Measurements from ENCODE around the gene CALML3. TPM values are rescaled to one million over a fixed set of nuclear protein-coding genes. Genes with fewer than 3 reads are reported as not detected.

CALML3 gene
- total RNA-seq, 1 experiment from 2014 or later, result not detected

GRCh38 chr10:5560817-5561703 lies 36.3 kb downstream of the CALML3 start:
- in situ Hi-C loops (cut with HindIII; ENCODE audit: low sequenced_read_pairs), result no loop called here
- DNase-seq (ENCODE audit: low spot score), result no peak

- in situ Hi-C loops (cut with HindIII; ENCODE audit: low sequenced_read_pairs), result no loop called here
- DNase-seq (ENCODE audit: low spot score), result no peak
Observed at GRCh38 chr10:5561704-5562645, 37.2 kb downstream of the CALML3 start.

DNA sequence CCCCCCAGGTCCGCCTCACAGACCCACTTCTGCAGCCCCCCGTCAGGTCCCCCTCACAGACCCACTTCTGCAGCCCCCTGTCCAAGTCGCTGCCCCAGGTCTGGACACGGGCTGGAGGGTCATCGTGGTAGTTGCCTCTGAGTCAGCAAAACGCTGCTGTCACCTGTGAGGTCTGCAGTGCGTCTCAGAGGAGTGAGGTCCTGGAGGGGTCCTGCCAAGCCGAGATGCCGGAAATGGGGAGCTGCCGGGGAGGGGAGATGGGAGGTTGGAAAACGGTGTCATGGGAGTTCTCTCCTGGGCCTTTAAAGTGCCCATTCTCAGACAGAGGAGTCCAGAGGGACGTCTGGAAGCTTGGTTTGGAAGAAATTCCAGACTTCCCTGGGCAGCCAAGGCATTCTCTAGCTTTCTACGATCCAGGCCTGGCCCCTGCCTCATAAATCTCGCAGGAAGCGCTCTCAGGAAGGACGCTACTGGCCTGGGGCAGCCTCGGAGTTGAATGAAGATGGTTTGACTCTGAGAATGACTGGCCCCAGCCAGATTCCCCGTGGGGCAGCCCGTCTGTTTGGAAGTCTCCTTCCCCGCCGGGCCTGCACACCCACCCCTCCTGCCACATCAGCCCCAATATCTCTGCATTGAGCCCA lies 38.7 kb downstream of the CALML3 start:
- DNase-seq (ENCODE audit: low spot score), result no peak
- in situ Hi-C loops (cut with HindIII; ENCODE audit: low sequenced_read_pairs), result no loop called here

GRCh38 chr10:5563991-5564536 lies 39.3 kb downstream of the CALML3 start:
- no peak for DNase-seq (ENCODE audit: low spot score)
- in situ Hi-C loops (cut with HindIII; ENCODE audit: low sequenced_read_pairs), result no loop called here

DNA sequence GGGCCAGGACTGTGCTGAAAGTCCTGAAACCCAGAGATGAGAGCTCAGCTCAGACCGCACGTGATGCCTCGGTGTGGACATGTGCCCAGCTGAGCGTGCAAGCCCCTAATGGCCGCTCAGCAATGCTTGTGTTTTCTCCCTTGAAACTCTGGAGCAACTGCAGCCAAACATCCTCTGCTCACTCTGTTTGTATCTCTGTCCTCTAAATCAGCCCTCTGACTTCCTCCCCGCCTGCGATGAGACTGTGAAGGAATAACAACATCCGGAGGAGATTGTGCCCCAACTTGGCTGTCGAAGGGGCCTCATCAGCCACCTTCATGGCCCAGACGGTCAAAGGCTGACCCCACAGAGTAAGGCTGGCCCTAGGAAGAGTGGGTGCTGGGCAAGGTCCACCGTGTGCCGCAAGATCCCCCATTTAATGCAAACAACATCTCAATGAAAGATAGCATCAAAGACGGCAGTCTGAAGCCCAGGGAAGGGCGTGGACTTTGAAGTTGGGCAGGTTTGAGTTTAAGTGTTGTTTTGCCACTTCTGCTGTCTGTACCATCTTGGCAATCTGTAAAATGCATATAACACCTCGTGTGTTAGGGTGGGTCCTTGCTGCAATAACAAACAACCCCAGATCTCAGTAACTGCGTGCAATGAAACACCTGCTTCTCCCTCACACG lies 39.9 kb downstream of the CALML3 start:
- no peak for DNase-seq (ENCODE audit: low spot score)
- in situ Hi-C loops (cut with HindIII; ENCODE audit: low sequenced_read_pairs), result no loop called here

DNA sequence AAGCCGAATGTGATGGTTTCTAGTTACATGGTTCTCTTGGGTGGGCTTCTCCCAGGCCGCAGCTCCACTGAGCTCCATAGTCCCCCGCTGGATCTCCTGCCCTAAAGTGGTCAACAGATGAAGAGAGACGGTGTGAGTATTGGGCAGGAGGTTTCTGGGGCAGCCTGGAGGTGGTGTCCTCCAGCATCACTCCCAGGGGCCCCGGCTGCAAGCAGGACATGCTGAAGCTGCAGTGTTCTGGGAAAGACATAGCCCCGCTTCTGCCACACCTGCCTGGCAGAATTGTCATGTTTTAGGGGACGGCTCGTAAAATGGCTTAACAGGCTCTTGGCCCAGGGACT lies 40.4 kb downstream of the CALML3 start:
- no peak for DNase-seq (ENCODE audit: low spot score)
- in situ Hi-C loops (cut with HindIII; ENCODE audit: low sequenced_read_pairs), result no loop called here

GRCh38 chr10:5565671-5566581 lies 41.2 kb downstream of the CALML3 start:
- in situ Hi-C loops (cut with HindIII; ENCODE audit: low sequenced_read_pairs), result no loop called here
- no peak for DNase-seq (ENCODE audit: low spot score)

- in situ Hi-C loops (cut with HindIII; ENCODE audit: low sequenced_read_pairs), result no loop called here
Observed at GRCh38 chr10:5566614-5567013, 41.9 kb downstream of the CALML3 start.

GRCh38 chr10:5567477-5567876 lies 42.7 kb downstream of the CALML3 start:
- in situ Hi-C loops (cut with HindIII; ENCODE audit: low sequenced_read_pairs), result no loop called here
- DNase-seq (ENCODE audit: low spot score), result no peak

More at GRCh38 chr10:5566614-5567013, 41.9 kb downstream of the CALML3 start:
- DNase-seq (ENCODE audit: low spot score), result no peak

- in situ Hi-C loops (cut with HindIII; ENCODE audit: low sequenced_read_pairs), result no loop called here
- no peak for DNase-seq (ENCODE audit: low spot score)
Observed at GRCh38 chr10:5568984-5569383, 44.2 kb downstream of the CALML3 start.

DNA sequence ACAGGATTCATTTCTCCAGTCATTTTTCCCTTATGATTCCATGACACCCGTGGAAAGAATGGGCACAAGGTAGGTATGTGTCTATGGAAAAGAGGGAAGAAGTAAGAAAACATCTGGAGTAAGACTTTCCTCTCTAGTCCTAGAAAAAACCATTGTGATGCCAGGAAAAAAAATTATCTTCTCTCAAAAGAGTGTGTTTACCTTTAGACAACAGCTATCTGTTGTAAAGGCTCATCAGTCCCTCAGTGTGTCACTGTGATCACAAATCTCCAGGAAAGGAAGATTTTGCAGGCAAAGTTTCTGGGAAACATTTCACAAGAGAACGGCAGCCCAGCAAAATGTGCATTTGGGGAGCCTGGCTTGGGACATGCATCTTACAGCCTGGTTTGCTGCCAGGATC lies 44.8 kb downstream of the CALML3 start:
- in situ Hi-C loops (cut with HindIII; ENCODE audit: low sequenced_read_pairs), result no loop called here
- DNase-seq (ENCODE audit: low spot score), result no peak

GRCh38 chr10:5570007-5570655 lies 45.4 kb downstream of the CALML3 start:
- in situ Hi-C loops (cut with HindIII; ENCODE audit: low sequenced_read_pairs), result no loop called here

GRCh38 chr10:5570979-5571810 lies 46.4 kb downstream of the CALML3 start:
- no peak for DNase-seq (ENCODE audit: low spot score)
- in situ Hi-C loops (cut with HindIII; ENCODE audit: low sequenced_read_pairs), result no loop called here

More at GRCh38 chr10:5570007-5570655, 45.4 kb downstream of the CALML3 start:
- no peak for DNase-seq (ENCODE audit: low spot score)

- DNase-seq (ENCODE audit: low spot score), result no peak
- in situ Hi-C loops (cut with HindIII; ENCODE audit: low sequenced_read_pairs), result no loop called here
Observed at GRCh38 chr10:5571826-5572225, 47.1 kb downstream of the CALML3 start.

GRCh38 chr10:5573319-5573950 lies 48.7 kb downstream of the CALML3 start:
- no peak for DNase-seq (ENCODE audit: low spot score)
- in situ Hi-C loops (cut with HindIII; ENCODE audit: low sequenced_read_pairs), result no loop called here

DNA sequence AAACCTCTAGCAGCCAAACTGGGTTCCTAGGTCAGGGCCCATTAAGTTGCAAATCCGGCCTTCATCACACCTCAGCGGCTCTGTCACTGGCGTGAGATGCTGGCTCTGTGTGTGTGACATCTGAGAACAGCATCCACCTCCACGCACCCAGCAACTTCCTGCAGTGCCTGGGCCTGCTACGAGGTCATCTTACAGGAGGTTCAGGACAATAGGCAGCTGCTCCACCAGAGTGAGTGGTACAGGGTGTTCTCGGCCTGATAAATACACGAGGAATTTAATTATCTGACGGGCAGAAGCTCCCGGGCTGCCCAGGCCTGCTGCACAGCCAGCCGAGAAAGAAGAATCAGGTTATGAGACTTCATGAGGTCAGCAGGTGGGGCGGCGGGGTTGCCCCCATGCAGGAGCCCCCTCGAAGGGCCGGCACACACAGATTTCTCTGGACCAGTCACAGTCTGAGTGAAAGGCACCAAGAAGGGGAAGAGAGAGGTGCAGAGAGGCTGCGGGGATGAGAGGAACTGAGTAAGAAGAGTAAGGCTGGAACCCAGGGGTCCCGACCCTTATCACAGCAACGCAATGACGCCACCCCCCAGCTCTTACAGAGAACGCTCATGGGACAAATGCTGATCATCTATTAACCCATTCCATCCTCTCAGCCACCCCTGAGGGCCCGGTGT lies 49.3 kb downstream of the CALML3 start:
- in situ Hi-C loops (cut with HindIII; ENCODE audit: low sequenced_read_pairs), result no loop called here
- DNase-seq (ENCODE audit: low spot score), result no peak
